IMR-90 (cell line): ENCODE results near the gene ANKHD1. TPM values are rescaled to one million over a fixed set of nuclear protein-coding genes. Genes with fewer than 3 reads are reported as not detected.

Source experiments
- ATAC-seq: fragments of 200-7000 bp; cut with Tn5 transposase; 2 replicates; pipeline ENCODE4 v1.9.1; 2020; ENCODE audit warnings: low read depth, mild to moderate bottlenecking, moderate library complexity
- BruUV-seq: library from RNA; stranded (reverse); fragments of 400-500 nt; replicated peaks from 2 replicates; lab custom pipeline; 2021; lab: Mats Ljungman, UMichigan
- CTCF ChIA-PET: fragments of 300-600 bp; formaldehyde crosslinking; extraction: SDS; loops from one replicate; lab custom pipeline; 2021; ENCODE audit warnings: antibody characterized with exemption; lab: Yijun Ruan, JAX
- POLR2A ChIA-PET: fragments of 300-600 bp; sonication (Branson Sonifier 250); formaldehyde crosslinking; loops from one replicate; lab custom pipeline; 2022; ENCODE audit warnings: antibody characterized with exemption; ENCODE audit not compliant: unreplicated experiment; lab: Charles Lee
- DNase-seq: peaks from one replicate; pipeline ENCODE4 v3.0.0; 2013
- H2AFZ ChIP-seq: replicated peaks from 2 replicates; pipeline ENCODE3; 2013; ENCODE audit warnings: low read length, mild to moderate bottlenecking; ENCODE audit not compliant: poor library complexity
- H2AK5ac ChIP-seq: 2 replicates; pipeline ENCODE4 v1.6.1; 2013; ENCODE audit warnings: low read depth, low read length, inconsistent platforms
- H2AK9ac ChIP-seq: replicated peaks from 2 replicates; pipeline ENCODE3; 2013; ENCODE audit warnings: mild to moderate bottlenecking, low read depth, low read length, moderate library complexity; ENCODE audit not compliant: poor library complexity
- H2BK120ac ChIP-seq: 2 replicates; pipeline ENCODE4 v1.6.1; 2013; ENCODE audit warnings: low read depth, low read length, inconsistent platforms
- H2BK15ac ChIP-seq: 3 replicates; pipeline ENCODE4 v1.6.1; 2013; ENCODE audit warnings: low read depth, low read length, inconsistent platforms
- H2BK20ac ChIP-seq: 2 replicates; pipeline ENCODE4 v1.6.1; 2013; ENCODE audit warnings: low read depth, mild to moderate bottlenecking, inconsistent platforms, low read length, moderate library complexity
- H2BK5ac ChIP-seq: 2 replicates; pipeline ENCODE4 v1.6.1; 2013; ENCODE audit warnings: mild to moderate bottlenecking, low read depth, low read length, inconsistent platforms; ENCODE audit not compliant: poor library complexity, severe bottlenecking
- H3K14ac ChIP-seq: replicated peaks from 2 replicates; pipeline ENCODE4 v1.6.1; 2013; ENCODE audit warnings: low read depth, low read length, inconsistent platforms
- H3K18ac ChIP-seq: 2 replicates; pipeline ENCODE4 v1.6.1; 2013; ENCODE audit warnings: low read depth, low read length, control low read depth
- H3K23ac ChIP-seq: 2 replicates; pipeline ENCODE4 v1.6.1; 2013; ENCODE audit warnings: low read depth, low read length, inconsistent platforms
- H3K27ac ChIP-seq: 2 replicates; pipeline ENCODE4 v1.5.1; 2013; ENCODE audit warnings: mild to moderate bottlenecking, control low read depth, low read length; ENCODE audit not compliant: insufficient read depth
- H3K27me3 ChIP-seq: 2 replicates; pipeline ENCODE4 v1.6.1; 2013; ENCODE audit warnings: low read length; ENCODE audit not compliant: control insufficient read depth, insufficient read depth
- H3K36me3 ChIP-seq: 2 replicates; pipeline ENCODE4 v1.6.1; 2013; ENCODE audit warnings: low read length, mixed read lengths; ENCODE audit not compliant: control insufficient read depth, insufficient read depth
- H3K4ac ChIP-seq: 2 replicates; pipeline ENCODE4 v1.6.1; 2013; ENCODE audit warnings: low read depth, low read length, inconsistent platforms
- H3K4me1 ChIP-seq: 2 replicates; pipeline ENCODE4 v1.6.1; 2013; ENCODE audit warnings: low read length, mixed read lengths; ENCODE audit not compliant: control insufficient read depth, insufficient read depth
- H3K4me2 ChIP-seq: 2 replicates; pipeline ENCODE4 v1.6.1; 2013; ENCODE audit warnings: low read depth, mild to moderate bottlenecking, control low read depth, low read length, moderate library complexity
- H3K4me3 ChIP-seq: 2 replicates; pipeline ENCODE4 v1.5.1; 2013; ENCODE audit warnings: low read depth, mild to moderate bottlenecking, control low read depth, low read length, moderate library complexity; ENCODE audit not compliant: insufficient read depth
- H3K56ac ChIP-seq: 2 replicates; pipeline ENCODE4 v1.6.1; 2013; ENCODE audit warnings: low read length, inconsistent platforms; ENCODE audit not compliant: insufficient read depth; ENCODE audit errors: extremely low read depth
- H3K79me1 ChIP-seq, 2 experiments: 2 replicates each; pipeline ENCODE4 v1.6.1; 2013; ENCODE audit warnings: low read length in 2 of 2, inconsistent platforms in 1 of 2, low read depth in 1 of 2
- H3K9ac ChIP-seq: 2 replicates; pipeline ENCODE4 v1.6.1; 2013; ENCODE audit warnings: low read depth, low read length, control low read depth
- H3K9me1 ChIP-seq: 2 replicates; pipeline ENCODE4 v1.6.1; 2013; ENCODE audit warnings: low read length, inconsistent platforms; ENCODE audit not compliant: insufficient read depth
- H3K9me3 ChIP-seq: 2 replicates; pipeline ENCODE4 v1.6.1; 2013; ENCODE audit warnings: low read length; ENCODE audit not compliant: control insufficient read depth, insufficient read depth
- H4K20me1 ChIP-seq: 2 replicates; pipeline ENCODE4 v1.6.1; 2013; ENCODE audit warnings: low read length, inconsistent platforms; ENCODE audit not compliant: insufficient read depth
- H4K5ac ChIP-seq: 2 replicates; pipeline ENCODE4 v1.6.1; 2013; ENCODE audit warnings: mild to moderate bottlenecking, low read depth, low read length, control low read depth
- H4K8ac ChIP-seq, 2 experiments: 2 replicates each; pipeline ENCODE4 v1.6.1; 2013; ENCODE audit warnings: low read depth in 2 of 2, low read length in 2 of 2, control low read depth in 1 of 2, inconsistent platforms in 1 of 2
- H4K91ac ChIP-seq: 2 replicates; pipeline ENCODE4 v1.6.1; 2013; ENCODE audit warnings: low read depth, low read length, inconsistent platforms; ENCODE audit not compliant: insufficient read depth
- BHLHE40 ChIP-seq: fragments of 150-350 bp; IDR thresholded peaks from 2 replicates; pipeline ENCODE4 v1.6.1; 2016; ENCODE audit warnings: mild to moderate bottlenecking, low read depth, low read length
- CEBPB ChIP-seq: IDR thresholded peaks from 2 replicates; pipeline ENCODE4 v1.6.1; 2012; ENCODE audit warnings: low read depth, low read length, improper control_type of control experiment
- CHD1 ChIP-seq: IDR thresholded peaks from 2 replicates; pipeline ENCODE4 v1.6.1; 2012; ENCODE audit warnings: low read depth, low read length, improper control_type of control experiment
- FOS ChIP-seq: fragments of 150-350 bp; IDR thresholded peaks from 2 replicates; pipeline ENCODE4 v1.6.1; 2016; ENCODE audit warnings: low read depth, low read length
- MAFK ChIP-seq: IDR thresholded peaks from 2 replicates; pipeline ENCODE4 v1.6.1; 2012; ENCODE audit warnings: low read depth, low read length, improper control_type of control experiment
- MAZ ChIP-seq: IDR thresholded peaks from 2 replicates; pipeline ENCODE4 v1.6.1; 2012; ENCODE audit warnings: low read depth, mild to moderate bottlenecking, low read length, improper control_type of control experiment, moderate library complexity, borderline replicate concordance
- MXI1 ChIP-seq: IDR thresholded peaks from 2 replicates; pipeline ENCODE4 v1.6.1; 2012; ENCODE audit warnings: low read depth, mild to moderate bottlenecking, low read length, moderate library complexity, borderline replicate concordance
- NFE2L2 ChIP-seq: fragments of 150-350 bp; IDR thresholded peaks from 2 replicates; pipeline ENCODE4 v1.6.1; 2016; ENCODE audit warnings: low read depth, mild to moderate bottlenecking, low read length
- RAD21 ChIP-seq: IDR thresholded peaks from 2 replicates; pipeline ENCODE4 v1.6.1; 2012; ENCODE audit warnings: low read length, improper control_type of control experiment
- RCOR1 ChIP-seq: IDR thresholded peaks from 2 replicates; pipeline ENCODE4 v1.6.1; 2012; ENCODE audit warnings: mild to moderate bottlenecking, low read length, improper control_type of control experiment; ENCODE audit not compliant: insufficient replicate concordance
- RFX5 ChIP-seq: IDR thresholded peaks from 2 replicates; pipeline ENCODE4 v1.8.0; 2012; ENCODE audit warnings: low read depth, mild to moderate bottlenecking, low read length, moderate library complexity
- SMC3 ChIP-seq: fragments of 150-350 bp; IDR thresholded peaks from 2 replicates; pipeline ENCODE4 v1.6.1; 2016; ENCODE audit warnings: low read depth, mild to moderate bottlenecking, antibody characterized with exemption, low read length, moderate library complexity
- USF2 ChIP-seq: fragments of 150-350 bp; IDR thresholded peaks from 2 replicates; pipeline ENCODE4 v1.6.1; 2017; ENCODE audit warnings: mild to moderate bottlenecking, antibody characterized with exemption, low read length, low read depth
- WGBS, 2 experiments: methylation state at CpG; one replicate each; pipeline versions ENCODE4 v1.1.5 to v1.1.7; 2013; ENCODE audit warnings: missing lambda C conversion rate in 2 of 2; ENCODE audit not compliant: insufficient read length in 1 of 2; ENCODE audit errors: extremely low coverage in 2 of 2; 5-methylcytosine and 5-hydroxymethylcytosine counted together
- dilution Hi-C: fragments of 300-500 bp; cut with HindIII; formaldehyde crosslinking; loops from one replicate; pipeline ENCODE4 v1.14.3; 2018; ENCODE audit warnings: low sequenced_read_pairs; ENCODE audit not compliant: unreplicated experiment
- in situ Hi-C: fragments of 300-500 bp; cut with MboI; formaldehyde crosslinking; loops from 3 replicates; pipeline ENCODE4 v1.14.3; 2019; ENCODE audit warnings: low sequenced_read_pairs, inconsistent platforms, mixed read lengths
- intact Hi-C: fragments of 100-400 bp; cut with micrococcal nuclease; formaldehyde crosslinking; loops from 2 replicates; pipeline ENCODE4 v1.10.0; 2022
- polyA plus RNA-seq, 3 experiments: library from polyadenylated mRNA; depleted of rRNA; stranded (reverse); fragments of >200 nt; gene quantifications; 2 replicates each; pipeline ENCODE4 v1.2.3, GENCODE V29; 2012; ENCODE audit warnings: low replicate concordance in 1 of 3
- total RNA-seq: library from RNA; depleted of rRNA; stranded (reverse); fragments of >200 nt; gene quantifications from 2 replicates; pipeline ENCODE4 v1.2.3, GENCODE V29; 2012
- TF ChIP-seq, protein P1 (sequence below): fragments of 150-350 bp; IDR thresholded peaks from 2 replicates; pipeline ENCODE4 v1.6.1; 2016; ENCODE audit warnings: low read depth, mild to moderate bottlenecking, low read length, moderate library complexity, borderline replicate concordance
- TF ChIP-seq, protein P2 (sequence below): conservative IDR thresholded peaks from 2 replicates; pipeline ENCODE4 v1.5.1; 2012; ENCODE audit warnings: mild to moderate bottlenecking, low read depth, low read length, improper control_type of control experiment

ANKHD1 gene
- total and polyA plus RNA-seq, 2 of the 4 experiments (the other 2 are of a cell fraction) = 32.1 to 36.7 TPM

DNA sequence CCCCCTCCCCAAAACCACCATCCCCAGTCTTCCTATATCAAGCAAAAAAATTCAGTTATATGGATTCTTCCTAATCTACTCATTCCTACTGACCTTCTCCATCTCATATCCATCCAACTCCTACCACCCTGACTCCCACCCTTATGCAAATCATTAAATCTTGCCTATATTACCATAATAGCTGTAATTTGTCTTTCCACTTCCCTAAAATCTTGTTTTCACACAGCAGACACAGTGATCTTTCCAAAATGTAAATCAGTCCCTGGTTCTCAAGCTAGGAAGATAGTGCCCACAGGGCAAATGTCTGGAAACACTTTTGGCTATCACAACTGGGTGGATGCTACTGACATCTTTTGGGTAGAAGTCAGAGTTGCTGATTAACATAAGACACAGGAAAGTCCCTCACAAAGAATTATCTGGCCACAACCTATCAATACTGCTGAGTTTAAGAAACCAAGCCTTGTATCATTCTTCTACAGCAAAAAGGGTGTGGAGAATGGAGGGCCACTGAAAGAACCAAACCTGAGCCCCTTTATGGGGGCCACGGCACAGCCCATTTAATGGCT lies 154.2 kb downstream of the ANKHD1 start:
- Histone ChIP-seq H3K23ac (no peak overlapping the region; the same call in 1 of the 2 replicates), H4K20me1 (peaks cover 20% of the 10 kb centered on the region), H3K9ac (peak overlapping the region; percentile 97), H4K5ac (peak overlapping the region; percentile 25; the same call in 1 of the 2 replicates), H3K4me3 (peak overlapping the region; percentile 92), H3K4ac (no peak overlapping the region; the same call in 1 of the 2 replicates), H2BK20ac (no peak overlapping the region), H3K79me1 (peaks cover 22 to 60% of the 10 kb centered on the region in 2 experiments), H4K8ac (no peak overlapping the region), H3K18ac (no peak overlapping the region), H3K27me3 (no peaks in the 10 kb centered on the region), H3K56ac (no peak overlapping the region), H2BK120ac (no peak overlapping the region), H4K91ac (no peak overlapping the region), H2AK9ac (no peak overlapping the region), H2BK5ac (no peak overlapping the region), H2AFZ (no peak overlapping the region), H3K4me2 (peak overlapping the region; percentile 79), H2AK5ac (no peak overlapping the region), H3K14ac (no peak overlapping the region), H3K4me1 (peaks cover 16% of the 10 kb centered on the region), H2BK15ac (no peak overlapping the region), H3K27ac (no peak overlapping the region), H3K9me3 (no peaks in the 10 kb centered on the region), H3K36me3 (peaks cover 20% of the 10 kb centered on the region), H3K9me1 (peaks cover 9% of the 10 kb centered on the region)
- BruUV-seq = no TSS peak
- ChIA-PET POLR2A (no interaction called here), CTCF (interaction anchor here (0.7 kb wide), 1 partner anchor 32 kb away, joined by 3 read pairs; no protein-coding TSS in a partner anchor)
- intact Hi-C loops (no loop called here), in situ Hi-C loops (no loop called here), dilution Hi-C loops (no loop called here)
- no peak for DNase-seq
- TF ChIP-seq CHD1 = no peak
- no peak for TF ChIP-seq RCOR1
- TF ChIP-seq NFE2L2 = no peak
- TF ChIP-seq, protein P1, sequence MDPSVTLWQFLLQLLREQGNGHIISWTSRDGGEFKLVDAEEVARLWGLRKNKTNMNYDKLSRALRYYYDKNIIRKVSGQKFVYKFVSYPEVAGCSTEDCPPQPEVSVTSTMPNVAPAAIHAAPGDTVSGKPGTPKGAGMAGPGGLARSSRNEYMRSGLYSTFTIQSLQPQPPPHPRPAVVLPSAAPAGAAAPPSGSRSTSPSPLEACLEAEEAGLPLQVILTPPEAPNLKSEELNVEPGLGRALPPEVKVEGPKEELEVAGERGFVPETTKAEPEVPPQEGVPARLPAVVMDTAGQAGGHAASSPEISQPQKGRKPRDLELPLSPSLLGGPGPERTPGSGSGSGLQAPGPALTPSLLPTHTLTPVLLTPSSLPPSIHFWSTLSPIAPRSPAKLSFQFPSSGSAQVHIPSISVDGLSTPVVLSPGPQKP = no peak
- TF ChIP-seq MAZ = no peak
- no peak for TF ChIP-seq RAD21
- TF ChIP-seq CEBPB = no peak
- TF ChIP-seq, protein P2, sequence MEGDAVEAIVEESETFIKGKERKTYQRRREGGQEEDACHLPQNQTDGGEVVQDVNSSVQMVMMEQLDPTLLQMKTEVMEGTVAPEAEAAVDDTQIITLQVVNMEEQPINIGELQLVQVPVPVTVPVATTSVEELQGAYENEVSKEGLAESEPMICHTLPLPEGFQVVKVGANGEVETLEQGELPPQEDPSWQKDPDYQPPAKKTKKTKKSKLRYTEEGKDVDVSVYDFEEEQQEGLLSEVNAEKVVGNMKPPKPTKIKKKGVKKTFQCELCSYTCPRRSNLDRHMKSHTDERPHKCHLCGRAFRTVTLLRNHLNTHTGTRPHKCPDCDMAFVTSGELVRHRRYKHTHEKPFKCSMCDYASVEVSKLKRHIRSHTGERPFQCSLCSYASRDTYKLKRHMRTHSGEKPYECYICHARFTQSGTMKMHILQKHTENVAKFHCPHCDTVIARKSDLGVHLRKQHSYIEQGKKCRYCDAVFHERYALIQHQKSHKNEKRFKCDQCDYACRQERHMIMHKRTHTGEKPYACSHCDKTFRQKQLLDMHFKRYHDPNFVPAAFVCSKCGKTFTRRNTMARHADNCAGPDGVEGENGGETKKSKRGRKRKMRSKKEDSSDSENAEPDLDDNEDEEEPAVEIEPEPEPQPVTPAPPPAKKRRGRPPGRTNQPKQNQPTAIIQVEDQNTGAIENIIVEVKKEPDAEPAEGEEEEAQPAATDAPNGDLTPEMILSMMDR = no peak
- TF ChIP-seq RFX5 = no peak
- TF ChIP-seq BHLHE40 = no peak
- TF ChIP-seq MAFK = no peak
- TF ChIP-seq USF2 = no peak
- TF ChIP-seq SMC3 = no peak
- no peak for TF ChIP-seq MXI1
- no peak for TF ChIP-seq FOS
- no peak for ATAC-seq
- no CpG with 5 or more reads among the region's 1 CpG for WGBS, 2 experiments
